ENCODE results near the gene RSPRY1. TPM values are rescaled to one million over a fixed set of nuclear protein-coding genes. Genes with fewer than 3 reads are reported as not detected.

RSPRY1 gene
- total and polyA plus RNA-seq, 2 of the 8 experiments (the other 6 are each of a cell fraction or from before 2014, with no cell fraction given): 11.5 to 32.5 TPM

DNA sequence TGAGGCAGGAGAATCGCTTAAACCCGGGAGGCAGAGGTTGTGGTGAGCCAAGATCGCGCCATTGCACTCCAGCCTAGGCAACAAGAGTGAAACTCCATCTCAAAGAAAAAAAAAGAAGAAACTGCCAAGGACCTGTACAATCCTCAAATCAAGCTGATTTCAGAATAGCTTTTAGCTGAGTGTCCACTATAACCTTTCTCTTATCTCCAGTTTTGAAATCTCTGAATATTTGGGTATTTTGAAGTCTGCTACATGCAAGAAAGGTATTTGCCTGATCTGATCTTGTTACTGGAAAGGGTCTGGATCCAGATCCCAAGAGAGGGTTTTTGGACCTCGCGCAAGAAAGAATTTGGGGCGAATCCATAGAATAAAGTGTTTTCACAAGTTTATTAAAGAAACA lies 39.8 kb downstream of the RSPRY1 start (continued):
- TF ChIP-seq EZH2 (IDR thresholded peaks at IDR 0.05; ENCODE audit: low read depth, low read length, severe bottlenecking) (no peak), CBX5 (IDR thresholded peaks at IDR 0.05; ENCODE audit: low read depth, low read length) (no peak), TEAD4 (IDR thresholded peaks at IDR 0.05; ENCODE audit: low read depth, low read length) (no peak), FOSL1 (IDR thresholded peaks at IDR 0.05; ENCODE audit: insufficient read depth, low read depth, low read length) (no peak)
- TF ChIP-seq, protein P1, sequence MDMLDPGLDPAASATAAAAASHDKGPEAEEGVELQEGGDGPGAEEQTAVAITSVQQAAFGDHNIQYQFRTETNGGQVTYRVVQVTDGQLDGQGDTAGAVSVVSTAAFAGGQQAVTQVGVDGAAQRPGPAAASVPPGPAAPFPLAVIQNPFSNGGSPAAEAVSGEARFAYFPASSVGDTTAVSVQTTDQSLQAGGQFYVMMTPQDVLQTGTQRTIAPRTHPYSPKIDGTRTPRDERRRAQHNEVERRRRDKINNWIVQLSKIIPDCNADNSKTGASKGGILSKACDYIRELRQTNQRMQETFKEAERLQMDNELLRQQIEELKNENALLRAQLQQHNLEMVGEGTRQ (IDR thresholded peaks at IDR 0.05; ENCODE audit: low read length): no peak

All from H1 (cell line).